H7 (cell line): ENCODE measurements around the gene CR2. TPM values are rescaled to one million over a fixed set of nuclear protein-coding genes. Genes with fewer than 3 reads are reported as not detected.
"Not testable (repeated sequence)": the region's sequence is repeated elsewhere in the genome, so short reads cannot be mapped to it uniquely, and the experiment has no call there.

Source experiments
- DNase-seq: peaks from one replicate; pipeline ENCODE4 v3.0.0; 2012
- H3K27me3 ChIP-seq: 2 replicates; pipeline ENCODE4 v1.6.0; 2011; ENCODE audit warnings: mild to moderate bottlenecking, low read length; ENCODE audit not compliant: control insufficient read depth, insufficient read depth
- H3K36me3 ChIP-seq: replicated peaks from 2 replicates; pipeline ENCODE4 v1.5.1; 2011; ENCODE audit warnings: low read length; ENCODE audit not compliant: control insufficient read depth, insufficient read depth
- H3K4me3 ChIP-seq: 2 replicates; pipeline ENCODE4 v1.5.1; 2011; ENCODE audit warnings: low read depth, mild to moderate bottlenecking, control low read depth, low read length, moderate library complexity; ENCODE audit not compliant: insufficient read depth
- total RNA-seq: library from RNA; depleted of rRNA; stranded (reverse); fragments of >200 nt; shearing (Covaris generic); gene quantifications from 2 replicates; pipeline ENCODE4 v1.2.3, GENCODE V29; 2014

Gene CR2
- total RNA-seq, 1 experiment from 2014 or later: 0.48 TPM

DNA sequence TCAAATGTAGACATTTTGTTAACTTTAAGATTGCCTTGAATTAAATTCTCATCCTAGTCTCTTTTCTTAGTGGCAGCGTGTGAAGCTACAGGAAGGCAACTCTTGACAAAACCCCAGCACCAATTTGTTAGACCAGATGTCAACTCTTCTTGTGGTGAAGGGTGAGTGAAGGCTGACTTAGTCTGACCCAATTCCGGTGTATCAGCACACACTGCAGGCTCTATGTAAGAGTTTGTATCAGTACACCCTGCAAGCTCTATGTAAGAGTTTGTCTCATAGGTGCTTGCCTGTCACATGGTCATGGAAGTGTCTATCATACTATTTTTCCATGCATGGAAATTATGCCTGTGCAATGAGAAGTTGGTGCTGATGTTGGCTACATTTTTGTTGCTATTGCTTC, 16.8 kb downstream of the CR2 start:
- H3K27me3 ChIP-seq: no peaks in the 10 kb centered on the region; the same call in 1 of the 2 replicates
- no peaks in the 10 kb centered on the region for H3K36me3 ChIP-seq
- no peak for DNase-seq
- H3K4me3 ChIP-seq: no peak overlapping the region

DNA sequence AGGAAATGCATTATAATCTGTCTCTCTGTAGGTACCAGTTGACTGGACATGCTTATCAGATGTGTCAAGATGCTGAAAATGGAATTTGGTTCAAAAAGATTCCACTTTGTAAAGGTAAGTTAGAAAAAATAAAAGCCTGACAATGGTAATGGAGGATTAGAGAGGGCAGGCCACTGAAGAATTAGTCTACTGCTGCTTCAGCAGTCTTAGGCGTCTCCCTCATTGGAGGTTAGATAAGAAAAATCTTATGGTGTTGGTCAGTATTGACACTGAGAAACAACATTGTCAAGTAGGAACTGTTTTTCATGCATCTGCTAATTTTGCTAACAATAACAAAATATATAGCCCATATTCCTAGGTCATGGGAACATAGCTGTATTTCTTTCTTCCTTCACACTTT, 20.1 kb downstream of the CR2 start:
- no peaks in the 10 kb centered on the region for H3K36me3 ChIP-seq
- DNase-seq: no peak
- no peaks in the 10 kb centered on the region for H3K27me3 ChIP-seq
- no peak overlapping the region for H3K4me3 ChIP-seq

DNA sequence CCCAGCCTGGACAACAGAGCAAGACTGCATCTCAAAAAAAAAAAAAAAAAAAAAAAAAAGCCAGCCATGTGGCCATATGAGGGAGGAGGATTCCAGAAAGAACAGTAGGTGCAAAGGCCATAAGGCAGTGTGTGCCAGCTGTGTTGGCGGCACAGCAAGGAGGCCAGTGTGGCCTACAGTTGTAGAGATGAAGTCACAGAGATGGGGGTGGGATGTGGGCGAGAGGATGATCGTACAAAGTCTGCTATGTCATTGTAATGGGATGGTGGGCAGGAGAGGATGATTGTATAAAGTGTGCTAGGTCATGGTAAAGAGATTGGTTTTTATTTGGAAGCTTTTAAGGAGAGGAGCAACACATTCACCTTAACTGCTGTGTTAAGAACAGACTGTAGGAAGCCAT, 32.1 kb downstream of the CR2 start:
- no peak overlapping the region for H3K4me3 ChIP-seq
- DNase-seq: no peak
- H3K36me3 ChIP-seq: no peaks in the 10 kb centered on the region
- no peaks in the 10 kb centered on the region; the same call in 1 of the 2 replicates for H3K27me3 ChIP-seq

GRCh38 chr1:207487636-207488035, 33.5 kb downstream of the CR2 start:
- DNase-seq: no peak
- Histone ChIP-seq H3K36me3 (no peaks in the 10 kb centered on the region), H3K4me3 (no peak overlapping the region), H3K27me3 (no peaks in the 10 kb centered on the region; the same call in 1 of the 2 replicates)

- Histone ChIP-seq H3K27me3 (peaks cover 41% of the 10 kb centered on the region), H3K4me3 (no peak overlapping the region), H3K36me3 (no peaks in the 10 kb centered on the region)
- no peak for DNase-seq
These were observed 39.1 kb downstream of the CR2 start for GRCh38 chr1:207493212-207493611.

GRCh38 chr1:207494171-207494570, 40.0 kb downstream of the CR2 start:
- no peak for DNase-seq
- peaks cover 41% of the 10 kb centered on the region for H3K27me3 ChIP-seq
- H3K4me3 ChIP-seq: no peak overlapping the region
- no peaks in the 10 kb centered on the region for H3K36me3 ChIP-seq

DNA sequence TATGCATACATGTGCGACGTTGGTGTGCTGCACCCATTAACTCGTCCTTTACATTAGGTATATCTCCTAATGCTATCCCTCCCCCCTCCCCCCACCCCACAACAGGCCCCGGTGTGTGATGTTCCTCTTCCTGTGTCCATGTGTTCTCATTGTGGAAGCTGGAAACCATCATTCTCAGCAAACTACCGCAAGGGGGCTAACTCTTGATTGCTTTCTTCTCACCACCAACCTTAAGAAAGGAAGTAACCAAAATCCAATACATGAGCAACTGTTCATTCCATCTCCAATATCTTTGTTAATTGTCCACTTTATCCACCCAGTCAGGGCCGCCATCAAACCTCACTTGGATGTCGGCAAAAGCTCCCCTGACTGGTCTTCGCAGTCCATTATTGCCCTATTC, 41.2 kb downstream of the CR2 start:
- peaks cover 41% of the 10 kb centered on the region for H3K27me3 ChIP-seq
- H3K4me3 ChIP-seq, DNase-seq, H3K36me3 ChIP-seq: not testable (repeated sequence)

- Histone ChIP-seq H3K36me3 (no peaks in the 10 kb centered on the region), H3K27me3 (peaks cover 41% of the 10 kb centered on the region), H3K4me3 (peak within 1 kb of the TSS; percentile 53)
- peak; percentile 52 for DNase-seq
These were observed 42.0 kb downstream of the CR2 start, which contains the start of gene CR1 for GRCh38 chr1:207495801-207496792. Gene CR1, plus strand, starts transcription at chr1:207496157. Its CDS starts 111 bp downstream, at chr1:207496268.

GRCh38 chr1:207497941-207498340, 43.8 kb downstream of the CR2 start:
- Histone ChIP-seq H3K36me3 (no peaks in the 10 kb centered on the region), H3K27me3 (peaks cover 41% of the 10 kb centered on the region), H3K4me3 (no peak overlapping the region)
- no peak for DNase-seq

DNA sequence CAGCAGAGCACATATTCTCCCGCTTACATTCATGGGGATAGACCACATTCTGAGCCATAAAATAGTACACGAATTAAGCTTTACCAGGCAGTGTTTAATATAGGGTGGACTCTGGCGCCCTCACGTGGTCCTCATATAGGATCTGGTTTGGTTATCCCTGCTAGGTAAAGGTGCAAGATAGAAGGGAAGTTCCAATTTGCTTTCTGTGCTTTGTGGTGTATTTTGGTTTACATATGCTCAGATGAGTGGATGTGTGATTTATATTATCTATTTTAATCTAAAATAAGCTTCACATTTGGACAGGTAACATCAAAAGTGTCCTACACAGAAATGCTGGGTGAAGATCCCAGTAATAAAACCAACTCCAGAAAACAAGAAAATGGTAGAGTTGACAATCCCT, 45.4 kb downstream of the CR2 start:
- Histone ChIP-seq H3K27me3 (peaks cover 31% of the 10 kb centered on the region), H3K36me3 (no peaks in the 10 kb centered on the region), H3K4me3 (no peak overlapping the region)
- peak; percentile 59 for DNase-seq

GRCh38 chr1:207500306-207500705, 46.2 kb downstream of the CR2 start:
- Histone ChIP-seq H3K4me3 (no peak overlapping the region), H3K36me3 (no peaks in the 10 kb centered on the region), H3K27me3 (peaks cover 29% of the 10 kb centered on the region)
- no peak for DNase-seq

DNA sequence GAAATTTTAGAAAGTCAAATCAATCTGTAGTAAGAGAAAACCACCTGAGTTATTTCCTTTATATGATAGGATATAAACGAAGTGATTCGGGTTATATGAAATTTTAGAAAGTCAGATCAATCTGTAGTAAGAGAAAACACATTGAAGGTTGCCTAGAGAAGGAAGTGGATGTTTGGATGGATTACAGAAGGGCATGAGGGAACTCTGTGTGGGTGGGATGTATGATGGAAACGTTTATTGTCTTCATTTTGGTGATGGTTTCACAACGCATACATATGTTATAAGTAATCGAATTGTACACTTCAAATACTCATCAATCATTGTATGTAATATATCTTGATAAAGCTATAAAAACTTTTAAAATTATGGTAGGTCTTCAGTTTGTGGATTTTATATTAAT, 46.9 kb downstream of the CR2 start:
- no peak for DNase-seq
- H3K27me3 ChIP-seq: peaks cover 21% of the 10 kb centered on the region
- no peak overlapping the region for H3K4me3 ChIP-seq
- no peaks in the 10 kb centered on the region for H3K36me3 ChIP-seq

DNA sequence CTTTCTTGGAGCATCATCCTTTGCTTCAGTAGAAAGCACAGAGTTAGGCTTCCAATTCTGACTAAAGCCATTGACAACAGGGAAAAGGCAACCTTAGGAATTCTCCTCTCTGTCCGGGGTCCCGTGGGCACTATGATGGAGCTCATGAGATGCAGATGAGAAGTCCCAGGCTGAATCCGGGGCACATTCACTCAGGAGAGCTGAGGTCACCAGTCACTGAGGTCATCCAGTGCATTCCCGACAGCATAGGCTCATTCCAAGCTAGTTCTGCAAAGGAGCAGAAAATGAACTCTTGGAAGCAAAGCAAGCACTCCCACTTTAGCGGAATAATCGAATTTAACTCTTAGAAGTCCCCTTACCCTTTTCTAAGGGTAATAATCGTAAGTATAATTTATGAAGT, 48.6 kb downstream of the CR2 start:
- DNase-seq: no peak
- no peak overlapping the region for H3K4me3 ChIP-seq
- H3K27me3 ChIP-seq: peaks cover 5% of the 10 kb centered on the region; the same call in 1 of the 2 replicates
- no peaks in the 10 kb centered on the region for H3K36me3 ChIP-seq

- no peak overlapping the region for H3K4me3 ChIP-seq
- no peaks in the 10 kb centered on the region; the same call in 1 of the 2 replicates for H3K27me3 ChIP-seq
- H3K36me3 ChIP-seq: no peaks in the 10 kb centered on the region
- DNase-seq: no peak
These were observed 49.8 kb downstream of the CR2 start for GRCh38 chr1:207503950-207504349.

DNA sequence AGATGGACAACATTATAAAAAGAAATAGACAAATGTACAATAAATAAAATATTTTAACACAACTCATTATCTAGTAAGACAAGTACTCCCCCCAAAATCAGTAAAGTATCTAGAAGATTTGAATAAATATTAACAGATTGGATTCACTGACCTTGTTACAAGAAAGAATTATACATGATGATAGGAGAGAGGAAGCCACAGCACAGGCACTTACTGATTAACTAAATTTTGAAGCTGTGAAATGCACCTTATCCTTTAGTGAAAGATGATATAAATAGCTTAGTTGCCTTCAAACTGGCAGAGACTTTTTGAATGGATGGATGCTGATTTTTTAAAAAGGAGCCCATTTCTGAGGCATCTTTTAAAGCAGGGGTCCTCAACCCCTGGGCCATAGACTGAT, 50.3 kb downstream of the CR2 start:
- DNase-seq: no peak
- Histone ChIP-seq H3K4me3 (no peak overlapping the region), H3K36me3 (no peaks in the 10 kb centered on the region), H3K27me3 (no peaks in the 10 kb centered on the region; the same call in 1 of the 2 replicates)
